Thyroid gland (tissue), 4 donors: ENCODE results near the gene MED17. TPM values are rescaled to one million over a fixed set of nuclear protein-coding genes. Genes with fewer than 3 reads are reported as not detected.
A peak's percentile ranks its signal among the peaks of the same experiment; 100 is the strongest.

ENCODE experiments used
- DNase-seq, 2 donors: peaks; one replicate each; pipeline ENCODE4 v3.0.0-alpha.2; 2019
- H3K27ac ChIP-seq, 3 donors: fragments of 200-600 bp; sonication (generic); 1 replicate in 2 of 3; 2 replicates in 1 of 3; pipeline ENCODE4 v1.5.1; 2016 to 2019; ENCODE audit warnings: mild to moderate bottlenecking in 1 of 3, moderate library complexity in 1 of 3
- H3K27me3 ChIP-seq: fragments of 200-600 bp; sonication (generic); one replicate; pipeline ENCODE4 v1.5.1; 2019
- H3K36me3 ChIP-seq, 2 donors: fragments of 200-600 bp; sonication (generic); one replicate each; pipeline ENCODE4 v1.5.1; 2016 to 2019
- H3K4me1 ChIP-seq, 2 donors: fragments of 200-600 bp; sonication (generic); one replicate each; pipeline ENCODE4 v1.5.1; 2017 to 2019
- H3K4me3 ChIP-seq, 3 donors: fragments of 200-600 bp; sonication (generic); replicated peaks in 1 of 3; 1 replicate in 2 of 3; 2 replicates in 1 of 3; pipeline ENCODE4 v1.5.1; 2016; ENCODE audit warnings: mild to moderate bottlenecking in 1 of 3
- H3K9me3 ChIP-seq: fragments of 200-600 bp; sonication (generic); one replicate; pipeline ENCODE4 v1.5.1; 2017
- CTCF ChIP-seq, 6 experiments: fragments of 200-600 bp in 3 of 6; fragments of 450-650 bp in 3 of 6; sonication (generic) in 3 of 6; IDR thresholded peaks; one replicate each; pipeline ENCODE4 v1.5.1; 2016 to 2019; ENCODE audit warnings: antibody characterized with exemption in 6 of 6, mild to moderate bottlenecking in 2 of 6, inconsistent platforms in 1 of 6, moderate library complexity in 1 of 6
- POLR2A ChIP-seq, 2 donors: fragments of 450-650 bp; IDR thresholded peaks; one replicate each; pipeline ENCODE4 v1.6.1; 2017; ENCODE audit warnings: antibody characterized with exemption in 2 of 2, mild to moderate bottlenecking in 2 of 2, moderate library complexity in 1 of 2
- WGBS, 2 donors: methylation state at CpG; one replicate each; pipeline ENCODE4 v1.1.5; 2017; 5-methylcytosine and 5-hydroxymethylcytosine counted together
- intact Hi-C: fragments of 100-400 bp; cut with DNase I; formaldehyde crosslinking; loops from one replicate; pipeline ENCODE4 v1.15.1; 2023
- total RNA-seq, 4 donors: library from RNA; depleted of rRNA; stranded (reverse); fragments of >200 nt; gene quantifications; one replicate each; pipeline ENCODE4 v1.2.3, GENCODE V29; 2016

Gene MED17
- total RNA-seq, 4 donors from 2014 or later: 34.6 to 56.3 (median 35.4) TPM

GRCh38 chr11:93746101-93746500, 38.0 kb upstream of the MED17 start:
- peaks cover 0 to 8% of the 10 kb centered on the region in 2 donors for H3K4me1 ChIP-seq
- no peak overlapping the region for H3K4me3 ChIP-seq
- H3K36me3 ChIP-seq: no peaks in the 10 kb centered on the region
- intact Hi-C loops: no loop called here
- no peaks in the 10 kb centered on the region for H3K27me3 ChIP-seq
- WGBS, 2 donors: 69 to 77% methylated on average over 2 of the region's 2 CpGs
- no peak for DNase-seq
- no peak for TF ChIP-seq POLR2A (IDR thresholded peaks at IDR 0.05)
- no peak for TF ChIP-seq CTCF (IDR thresholded peaks at IDR 0.05)
- H3K9me3 ChIP-seq: no peaks in the 10 kb centered on the region
- no peak overlapping the region for H3K27ac ChIP-seq

- no peak overlapping the region for H3K4me3 ChIP-seq
- 95 to 100% methylated on average over 1 of the region's 1 CpG for WGBS, 2 donors
- no peak overlapping the region for H3K27ac ChIP-seq
- H3K27me3 ChIP-seq: no peaks in the 10 kb centered on the region
- no peak for DNase-seq
- no peaks in the 10 kb centered on the region for H3K36me3 ChIP-seq
- H3K4me1 ChIP-seq: peaks cover 0 to 7% of the 10 kb centered on the region in 2 donors
- TF ChIP-seq CTCF (IDR thresholded peaks at IDR 0.05) (no peak), POLR2A (IDR thresholded peaks at IDR 0.05) (no peak)
- no peaks in the 10 kb centered on the region for H3K9me3 ChIP-seq
- intact Hi-C loops: no loop called here
Observed at GRCh38 chr11:93747122-93747521, 37.0 kb upstream of the MED17 start.

GRCh38 chr11:93751001-93751400, 33.1 kb upstream of the MED17 start:
- no peak for DNase-seq
- Histone ChIP-seq H3K4me1 (no peaks in the 10 kb centered on the region), H3K4me3 (no peak overlapping the region), H3K36me3 (peaks cover 0 to 7% of the 10 kb centered on the region in 2 donors), H3K27ac (no peak overlapping the region), H3K9me3 (no peaks in the 10 kb centered on the region), H3K27me3 (no peaks in the 10 kb centered on the region)
- no peak for TF ChIP-seq CTCF (IDR thresholded peaks at IDR 0.05)
- intact Hi-C loops: no loop called here
- whole genome bisulfite sequencing, 2 donors: 87 to 93% methylated on average over 1 of the region's 1 CpG

GRCh38 chr11:93753241-93753640, 30.8 kb upstream of the MED17 start:
- 92 to 96% methylated on average over 2 of the region's 2 CpGs for WGBS, 2 donors
- DNase-seq: no peak
- intact Hi-C loops: no loop called here
- Histone ChIP-seq H3K36me3 (peaks cover 8 to 18% of the 10 kb centered on the region in 2 donors), H3K27me3 (no peaks in the 10 kb centered on the region), H3K4me3 (no peak overlapping the region), H3K27ac (no peak overlapping the region), H3K9me3 (no peaks in the 10 kb centered on the region), H3K4me1 (no peaks in the 10 kb centered on the region)
- TF ChIP-seq POLR2A (IDR thresholded peaks at IDR 0.05) (no peak), CTCF (IDR thresholded peaks at IDR 0.05) (no peak)

- no peak for TF ChIP-seq POLR2A (IDR thresholded peaks at IDR 0.05)
- no peaks in the 10 kb centered on the region for H3K4me1 ChIP-seq
- no peaks in the 10 kb centered on the region for H3K9me3 ChIP-seq
- intact Hi-C loops: no loop called here
- no peaks in the 10 kb centered on the region for H3K27me3 ChIP-seq
- H3K27ac ChIP-seq: no peak overlapping the region
- no peak overlapping the region for H3K4me3 ChIP-seq
- peaks cover 29 to 38% of the 10 kb centered on the region in 2 donors for H3K36me3 ChIP-seq
- DNase-seq: no peak
- WGBS, 2 donors: 87 to 89% methylated on average over 3 of the region's 3 CpGs
Observed at GRCh38 chr11:93756748-93757147, 27.3 kb upstream of the MED17 start.

- Histone ChIP-seq H3K36me3 (peaks cover 35 to 42% of the 10 kb centered on the region in 2 donors), H3K27me3 (no peaks in the 10 kb centered on the region), H3K4me3 (no peak overlapping the region), H3K9me3 (no peaks in the 10 kb centered on the region), H3K4me1 (no peaks in the 10 kb centered on the region), H3K27ac (no peak overlapping the region)
- 36 to 39% methylated on average over 3 of the region's 3 CpGs for WGBS, 2 donors
- peak in 1 of 2 donors; percentile 14 for DNase-seq
- intact Hi-C loops: no loop called here
- TF ChIP-seq POLR2A (IDR thresholded peaks at IDR 0.05): no peak
- TF ChIP-seq CTCF (IDR thresholded peaks at IDR 0.05): no peak
Observed at GRCh38 chr11:93757301-93757700, 26.8 kb upstream of the MED17 start.
